CD4-positive, alpha-beta T cell treated with Interleukin-6 for 4 hours (primary cell): ENCODE results near the gene SF3B4.
"Not testable (repeated sequence)": the region's sequence is repeated elsewhere in the genome, so short reads cannot be mapped to it uniquely, and the experiment has no call there.

ENCODE experiments used
- DNase-seq: peaks from one replicate; pipeline ENCODE4 v3.0.0-alpha.2; 2020; ENCODE audit warnings: mixed read lengths

The SF3B4 gene

GRCh38 chr1:149886396-149887195, 41.0 kb downstream of the SF3B4 start:
- peak; percentile 84 for DNase-seq

- DNase-seq = not testable (repeated sequence)
These were observed 41.5 kb downstream of the SF3B4 start for GRCh38 chr1:149886121-149886395.

- DNase-seq = peak; percentile 67
These were observed 42.1 kb downstream of the SF3B4 start for GRCh38 chr1:149885339-149886120.

GRCh38 chr1:149884433-149885338, 42.9 kb downstream of the SF3B4 start:
- no peak for DNase-seq

- no peak for DNase-seq
These were observed 43.9 kb downstream of the SF3B4 start for GRCh38 chr1:149883598-149884247.

- no peak for DNase-seq
These were observed 45.7 kb downstream of the SF3B4 start for GRCh38 chr1:149881876-149882275.

- peak; percentile 51 for DNase-seq
These were observed 48.0 kb downstream of the SF3B4 start for GRCh38 chr1:149879556-149879955.

GRCh38 chr1:149877211-149877946, 50.2 kb downstream of the SF3B4 start:
- DNase-seq = no peak
